Gastrocnemius medialis (tissue), 4 donors: ENCODE results near the gene SRBD1.

Experiments used
- POLR2A ChIP-seq, 2 donors: fragments of 450-650 bp; IDR thresholded peaks; one replicate each; pipeline ENCODE4 v1.6.1; 2017; ENCODE audit warnings: antibody characterized with exemption in 2 of 2, mild to moderate bottlenecking in 2 of 2, moderate library complexity in 2 of 2
- TF ChIP-seq, protein P1 (sequence below), 5 experiments: fragments of 450-650 bp in 3 of 5; fragments of 200-600 bp in 2 of 5; sonication (generic) in 2 of 5; IDR thresholded peaks in 4 of 5; conservative IDR thresholded peaks in 1 of 5; 1 replicate in 4 of 5; 2 replicates in 1 of 5; pipeline ENCODE4 v1.5.1; 2016 to 2019; ENCODE audit warnings: antibody characterized with exemption in 5 of 5, mild to moderate bottlenecking in 3 of 5, moderate library complexity in 3 of 5

DNA sequence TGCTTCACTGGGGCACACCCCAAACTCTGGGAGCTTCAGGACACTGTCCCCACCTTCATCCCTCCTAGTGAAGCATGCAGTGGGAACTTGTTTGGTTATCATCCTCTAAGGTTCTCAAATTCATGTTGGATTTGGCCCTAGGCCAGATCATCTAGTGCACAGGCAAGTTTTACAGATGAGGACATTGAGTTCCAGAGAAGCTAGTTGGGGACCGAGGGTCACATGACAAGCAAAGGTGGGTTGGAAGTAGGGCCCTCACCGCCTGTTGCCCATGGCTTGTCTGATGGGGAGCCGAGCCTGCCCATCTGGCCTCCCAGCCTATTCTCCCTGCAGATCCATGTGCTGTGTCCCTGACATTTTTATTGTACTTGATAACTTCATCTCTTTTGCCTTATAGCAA is 43.2 kb upstream of the SRBD1 start:
- TF ChIP-seq, protein P1, sequence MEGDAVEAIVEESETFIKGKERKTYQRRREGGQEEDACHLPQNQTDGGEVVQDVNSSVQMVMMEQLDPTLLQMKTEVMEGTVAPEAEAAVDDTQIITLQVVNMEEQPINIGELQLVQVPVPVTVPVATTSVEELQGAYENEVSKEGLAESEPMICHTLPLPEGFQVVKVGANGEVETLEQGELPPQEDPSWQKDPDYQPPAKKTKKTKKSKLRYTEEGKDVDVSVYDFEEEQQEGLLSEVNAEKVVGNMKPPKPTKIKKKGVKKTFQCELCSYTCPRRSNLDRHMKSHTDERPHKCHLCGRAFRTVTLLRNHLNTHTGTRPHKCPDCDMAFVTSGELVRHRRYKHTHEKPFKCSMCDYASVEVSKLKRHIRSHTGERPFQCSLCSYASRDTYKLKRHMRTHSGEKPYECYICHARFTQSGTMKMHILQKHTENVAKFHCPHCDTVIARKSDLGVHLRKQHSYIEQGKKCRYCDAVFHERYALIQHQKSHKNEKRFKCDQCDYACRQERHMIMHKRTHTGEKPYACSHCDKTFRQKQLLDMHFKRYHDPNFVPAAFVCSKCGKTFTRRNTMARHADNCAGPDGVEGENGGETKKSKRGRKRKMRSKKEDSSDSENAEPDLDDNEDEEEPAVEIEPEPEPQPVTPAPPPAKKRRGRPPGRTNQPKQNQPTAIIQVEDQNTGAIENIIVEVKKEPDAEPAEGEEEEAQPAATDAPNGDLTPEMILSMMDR (IDR thresholded peaks at IDR 0.05 in 4 of 5, conservative IDR thresholded peaks at IDR 0.05 in 1 of 5): no peak
- no peak for TF ChIP-seq POLR2A (IDR thresholded peaks at IDR 0.05)
